Prostate gland (tissue), 2 donors: ENCODE measurements around the gene TSEN15. TPM values are rescaled to one million over a fixed set of nuclear protein-coding genes. Genes with fewer than 3 reads are reported as not detected.

Experiments used
- DNase-seq: peaks from one replicate; pipeline ENCODE4 v3.0.0-alpha.2; 2019; ENCODE audit warnings: low spot score
- H3K27ac ChIP-seq, 2 donors: fragments of 200-600 bp; sonication (generic); 2 replicates each; pipeline ENCODE4 v1.5.1; 2017 to 2019
- H3K27me3 ChIP-seq: fragments of 200-600 bp; sonication (generic); replicated peaks from 2 replicates; pipeline ENCODE4 v1.5.1; 2019; ENCODE audit not compliant: insufficient read depth
- H3K36me3 ChIP-seq, 2 donors: fragments of 200-600 bp; sonication (generic); 1 replicate in 1 of 2; 2 replicates in 1 of 2; pipeline versions ENCODE4 v1.5.1 to v1.8.1; 2017 to 2019
- H3K4me1 ChIP-seq: fragments of 200-600 bp; sonication (generic); replicated peaks from 2 replicates; pipeline ENCODE4 v1.5.1; 2019
- H3K4me3 ChIP-seq, 2 donors: fragments of 200-600 bp; sonication (generic); 2 replicates each; pipeline ENCODE4 v1.5.1; 2017 to 2019
- H3K9me3 ChIP-seq: fragments of 200-600 bp; sonication (generic); 2 replicates; pipeline ENCODE4 v1.5.1; 2017
- POLR2A ChIP-seq: fragments of 450-650 bp; IDR thresholded peaks from one replicate; pipeline ENCODE4 v1.6.1; 2016; ENCODE audit warnings: antibody characterized with exemption, mild to moderate bottlenecking
- POLR2AphosphoS5 ChIP-seq: sonication (generic); formaldehyde crosslinking; IDR thresholded peaks from one replicate; pipeline ENCODE4 v1.6.1; 2017; ENCODE audit warnings: antibody characterized with exemption
- WGBS: methylation state at CpG from one replicate; pipeline ENCODE4 v1.1.5; 2018; 5-methylcytosine and 5-hydroxymethylcytosine counted together
- intact Hi-C: fragments of 100-400 bp; cut with DNase I; formaldehyde crosslinking; loops from one replicate; pipeline ENCODE4 v1.14.2; 2022
- total RNA-seq, 2 donors: library from RNA; depleted of rRNA; stranded (reverse); fragments of >200 nt; gene quantifications; one replicate each; pipeline ENCODE4 v1.1.0, GENCODE V29; 2016
- TF ChIP-seq, protein P1 (sequence below), 4 experiments: fragments of 200-600 bp in 2 of 4; fragments of 450-650 bp in 2 of 4; sonication (generic) in 2 of 4; IDR thresholded peaks; 1 replicate in 3 of 4; 2 replicates in 1 of 4; pipeline ENCODE4 v1.5.1; 2016 to 2019; ENCODE audit warnings: antibody characterized with exemption in 4 of 4, mild to moderate bottlenecking in 2 of 4, moderate library complexity in 2 of 4

The TSEN15 gene
- total RNA-seq, 2 donors from 2014 or later: 33.4 to 36.8 TPM

DNA sequence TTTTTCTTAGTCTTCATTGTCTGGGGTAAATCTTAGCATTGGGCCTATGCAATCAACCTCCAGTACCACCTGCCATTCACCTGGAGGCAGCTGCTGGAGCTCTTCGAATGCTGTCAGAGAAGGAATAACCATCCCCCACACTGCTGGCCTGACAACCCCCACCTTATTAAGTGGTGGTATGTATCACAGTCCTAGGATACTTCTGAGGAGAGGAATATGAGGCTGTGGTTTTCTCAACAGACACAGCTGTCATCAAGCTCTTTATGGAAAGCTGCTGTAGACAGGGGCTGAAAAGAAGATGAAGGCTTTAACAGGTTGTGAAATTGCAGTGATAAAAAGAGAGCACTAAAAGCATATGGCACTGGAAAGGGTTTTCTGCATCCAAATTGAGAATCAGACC lies 61.7 kb downstream of the TSEN15 start:
- WGBS: 58% methylated on average over 1 of the region's 1 CpG
- H3K4me3 ChIP-seq: no peak overlapping the region
- intact Hi-C loops: no loop called here
- no peaks in the 10 kb centered on the region for H3K9me3 ChIP-seq
- no peak for DNase-seq
- no peaks in the 10 kb centered on the region for H3K27me3 ChIP-seq
- H3K36me3 ChIP-seq: no peaks in the 10 kb centered on the region
- no peak overlapping the region for H3K27ac ChIP-seq
- no peaks in the 10 kb centered on the region for H3K4me1 ChIP-seq
- TF ChIP-seq POLR2AphosphoS5 (no peak), POLR2A (no peak)
- TF ChIP-seq, protein P1, sequence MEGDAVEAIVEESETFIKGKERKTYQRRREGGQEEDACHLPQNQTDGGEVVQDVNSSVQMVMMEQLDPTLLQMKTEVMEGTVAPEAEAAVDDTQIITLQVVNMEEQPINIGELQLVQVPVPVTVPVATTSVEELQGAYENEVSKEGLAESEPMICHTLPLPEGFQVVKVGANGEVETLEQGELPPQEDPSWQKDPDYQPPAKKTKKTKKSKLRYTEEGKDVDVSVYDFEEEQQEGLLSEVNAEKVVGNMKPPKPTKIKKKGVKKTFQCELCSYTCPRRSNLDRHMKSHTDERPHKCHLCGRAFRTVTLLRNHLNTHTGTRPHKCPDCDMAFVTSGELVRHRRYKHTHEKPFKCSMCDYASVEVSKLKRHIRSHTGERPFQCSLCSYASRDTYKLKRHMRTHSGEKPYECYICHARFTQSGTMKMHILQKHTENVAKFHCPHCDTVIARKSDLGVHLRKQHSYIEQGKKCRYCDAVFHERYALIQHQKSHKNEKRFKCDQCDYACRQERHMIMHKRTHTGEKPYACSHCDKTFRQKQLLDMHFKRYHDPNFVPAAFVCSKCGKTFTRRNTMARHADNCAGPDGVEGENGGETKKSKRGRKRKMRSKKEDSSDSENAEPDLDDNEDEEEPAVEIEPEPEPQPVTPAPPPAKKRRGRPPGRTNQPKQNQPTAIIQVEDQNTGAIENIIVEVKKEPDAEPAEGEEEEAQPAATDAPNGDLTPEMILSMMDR (IDR thresholded peaks at IDR 0.05): no peak

DNA sequence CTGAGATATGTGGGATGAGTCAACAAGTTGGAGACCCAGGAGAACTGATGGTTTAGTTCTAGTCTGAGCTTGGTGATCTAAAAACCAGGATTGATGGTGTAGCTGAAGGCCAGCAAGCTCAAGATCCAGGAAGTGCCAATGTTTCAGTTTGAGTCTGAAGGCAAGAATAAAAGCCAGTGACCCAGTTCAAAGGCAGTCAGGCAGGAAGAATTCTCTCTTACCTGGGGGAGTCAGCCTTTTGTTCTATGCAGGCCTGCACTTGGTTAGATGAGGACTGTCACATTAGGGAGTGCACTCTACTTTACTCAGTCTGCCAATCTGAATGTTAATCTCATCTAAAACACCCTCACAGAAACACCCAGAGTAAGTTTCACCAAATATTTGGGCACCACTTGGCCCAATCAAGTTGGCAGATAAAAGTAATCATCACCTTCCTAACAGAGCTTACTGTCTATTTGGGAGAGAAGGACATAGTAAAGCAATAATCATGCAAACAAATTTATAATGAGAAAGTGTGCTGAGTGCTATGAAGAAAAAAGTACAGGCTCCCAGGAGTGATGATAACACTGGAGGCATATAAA lies 63.4 kb downstream of the TSEN15 start:
- DNase-seq: no peak
- TF ChIP-seq, protein P1 (IDR thresholded peaks at IDR 0.05): no peak
- TF ChIP-seq POLR2AphosphoS5 (no peak), POLR2A (no peak)
- Histone ChIP-seq H3K27ac (no peak overlapping the region), H3K36me3 (no peaks in the 10 kb centered on the region), H3K4me3 (no peak overlapping the region), H3K4me1 (no peaks in the 10 kb centered on the region), H3K9me3 (no peaks in the 10 kb centered on the region), H3K27me3 (no peaks in the 10 kb centered on the region)
- intact Hi-C loops: no loop called here

DNA sequence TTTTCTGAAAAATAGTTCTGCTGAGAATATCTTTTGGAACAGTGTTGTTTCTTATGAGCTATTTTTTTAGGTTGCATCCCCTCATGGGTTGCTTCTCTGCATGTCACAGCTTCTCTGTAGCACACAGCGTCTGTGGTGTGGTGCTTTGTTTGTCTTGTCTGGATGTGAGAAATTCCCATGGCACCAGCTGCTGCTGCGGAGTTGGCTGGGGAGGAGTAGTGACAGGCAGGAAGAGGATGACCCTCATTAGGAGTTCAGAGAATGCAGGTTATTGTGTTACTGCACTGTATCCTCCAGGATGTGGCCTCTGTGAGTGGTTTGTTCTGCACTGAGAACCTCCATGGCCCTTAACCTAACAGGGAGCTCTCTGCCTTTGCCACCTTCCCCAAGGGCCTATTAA lies 64.8 kb downstream of the TSEN15 start:
- no peaks in the 10 kb centered on the region for H3K4me1 ChIP-seq
- intact Hi-C loops: no loop called here
- H3K27me3 ChIP-seq: no peaks in the 10 kb centered on the region
- no peaks in the 10 kb centered on the region for H3K9me3 ChIP-seq
- no peak overlapping the region for H3K4me3 ChIP-seq
- no peaks in the 10 kb centered on the region for H3K36me3 ChIP-seq
- TF ChIP-seq POLR2A: no peak
- TF ChIP-seq, protein P1 (IDR thresholded peaks at IDR 0.05): no peak
- TF ChIP-seq POLR2AphosphoS5: no peak
- 69% methylated on average over 2 of the region's 2 CpGs for WGBS
- no peak for DNase-seq
- no peak overlapping the region for H3K27ac ChIP-seq

DNA sequence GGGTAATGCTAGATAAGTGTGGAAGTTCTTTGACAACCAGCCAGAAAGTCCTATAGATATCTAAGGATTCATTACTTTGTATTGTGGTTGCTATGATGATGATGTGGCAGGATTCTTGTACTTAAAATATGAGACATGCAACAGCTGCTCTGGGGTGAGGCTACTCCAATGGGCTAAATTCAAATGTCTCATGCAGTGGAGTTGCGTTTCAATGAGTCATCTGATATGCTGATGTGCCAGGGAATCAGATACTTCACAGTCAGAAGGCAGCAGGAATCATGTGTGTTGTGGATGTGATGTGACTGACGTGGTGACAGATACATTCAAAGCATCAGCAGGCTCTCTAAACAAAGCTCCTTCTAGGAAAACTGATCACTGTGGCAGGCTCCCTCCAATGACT lies 66.5 kb downstream of the TSEN15 start:
- no peaks in the 10 kb centered on the region for H3K36me3 ChIP-seq
- H3K4me3 ChIP-seq: no peak overlapping the region
- TF ChIP-seq, protein P1 (IDR thresholded peaks at IDR 0.05): no peak
- TF ChIP-seq POLR2A: no peak
- no peak for TF ChIP-seq POLR2AphosphoS5
- WGBS: 81% methylated on average over 2 of the region's 2 CpGs
- DNase-seq: no peak
- H3K27me3 ChIP-seq: no peaks in the 10 kb centered on the region
- no peak overlapping the region for H3K27ac ChIP-seq
- no peaks in the 10 kb centered on the region for H3K9me3 ChIP-seq
- intact Hi-C loops: no loop called here
- no peaks in the 10 kb centered on the region for H3K4me1 ChIP-seq

Other genes starting within 250 kb of the TSEN15 start
- 10 to 100 TPM; 11.1 to 49.6 TPM for gene RGL1, start 246.6 kb upstream of the TSEN15 start, total RNA-seq
- gene COLGALT2, start 14.0 kb upstream of the TSEN15 start, total RNA-seq: 1 to 10 TPM; 1.5 to 9.0 TPM